Left kidney (tissue), 2 donors: ENCODE data around the gene B4GALNT1. TPM values are rescaled to one million over a fixed set of nuclear protein-coding genes. Genes with fewer than 3 reads are reported as not detected.

Experiments
- DNase-seq: peaks from one replicate; pipeline ENCODE4 v3.0.0-alpha.2; 2013
- polyA plus RNA-seq: library from polyadenylated mRNA; unstranded; fragments of 120-200 nt; gene quantifications from one replicate; pipeline ENCODE4 v1.2.1, GENCODE V29; 2013; ENCODE audit not compliant: insufficient read length

The B4GALNT1 gene
- polyA plus RNA-seq, 1 donor: 0.80 TPM

DNA sequence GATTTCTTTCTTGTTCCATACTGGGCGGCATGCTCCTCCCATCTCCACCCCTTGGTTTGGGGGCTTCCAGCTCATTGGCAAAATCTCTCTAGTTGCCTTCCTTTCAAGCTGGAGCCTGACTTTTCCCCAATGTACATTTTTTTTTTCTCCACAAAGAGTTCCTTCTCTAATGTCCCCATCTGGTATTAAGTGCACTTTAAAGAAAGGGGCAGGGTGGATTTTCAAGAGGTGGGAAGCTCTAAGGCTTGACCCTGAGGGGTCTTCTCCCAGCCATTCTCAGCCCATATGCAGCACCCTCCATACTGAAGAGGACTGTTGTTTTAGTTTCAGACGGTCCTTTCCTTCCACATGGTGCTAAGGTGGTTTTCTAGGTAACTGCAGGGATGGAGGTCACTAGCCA, 47.8 kb downstream of the B4GALNT1 start:
- DNase-seq: no peak

DNA sequence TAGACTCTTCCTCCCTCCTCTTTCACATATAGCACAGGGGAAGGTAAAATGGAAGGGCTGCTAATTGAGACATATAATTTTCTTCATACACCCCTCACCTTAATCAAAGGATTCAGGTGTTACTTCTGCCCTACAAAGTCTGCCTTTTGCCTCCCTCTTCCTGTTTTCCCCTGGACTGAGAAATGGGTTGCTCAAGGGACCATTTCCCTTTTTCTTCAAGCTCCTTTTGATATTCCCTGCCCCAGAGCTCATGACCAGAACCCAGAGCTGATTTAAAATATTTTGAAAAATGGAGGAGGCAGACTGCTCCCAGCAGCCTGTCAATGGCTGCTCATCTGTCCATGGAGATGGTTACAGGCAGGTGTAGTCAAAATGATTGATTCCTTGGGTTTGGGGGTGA, 48.3 kb downstream of the B4GALNT1 start:
- no peak for DNase-seq

DNA sequence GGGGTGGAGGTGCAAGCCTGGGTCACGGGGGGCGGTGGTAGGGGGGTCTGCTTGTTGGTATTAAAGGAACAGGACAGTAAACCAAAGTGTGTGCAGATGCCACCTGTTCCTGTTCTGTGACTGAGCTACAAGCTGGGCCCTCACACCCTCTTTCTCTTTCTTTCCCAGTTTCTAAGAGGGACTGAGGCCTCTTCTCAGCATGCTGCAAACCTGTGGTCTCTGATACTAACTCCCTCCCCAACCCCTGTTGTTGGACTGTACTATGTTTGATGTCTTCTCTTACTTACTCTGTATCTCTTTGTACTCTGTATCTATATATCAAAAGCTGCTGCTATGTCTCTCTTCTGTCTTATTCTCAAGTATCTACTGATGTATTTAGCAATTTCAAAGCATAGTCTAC, 49.0 kb downstream of the B4GALNT1 start:
- DNase-seq: no peak

DNA sequence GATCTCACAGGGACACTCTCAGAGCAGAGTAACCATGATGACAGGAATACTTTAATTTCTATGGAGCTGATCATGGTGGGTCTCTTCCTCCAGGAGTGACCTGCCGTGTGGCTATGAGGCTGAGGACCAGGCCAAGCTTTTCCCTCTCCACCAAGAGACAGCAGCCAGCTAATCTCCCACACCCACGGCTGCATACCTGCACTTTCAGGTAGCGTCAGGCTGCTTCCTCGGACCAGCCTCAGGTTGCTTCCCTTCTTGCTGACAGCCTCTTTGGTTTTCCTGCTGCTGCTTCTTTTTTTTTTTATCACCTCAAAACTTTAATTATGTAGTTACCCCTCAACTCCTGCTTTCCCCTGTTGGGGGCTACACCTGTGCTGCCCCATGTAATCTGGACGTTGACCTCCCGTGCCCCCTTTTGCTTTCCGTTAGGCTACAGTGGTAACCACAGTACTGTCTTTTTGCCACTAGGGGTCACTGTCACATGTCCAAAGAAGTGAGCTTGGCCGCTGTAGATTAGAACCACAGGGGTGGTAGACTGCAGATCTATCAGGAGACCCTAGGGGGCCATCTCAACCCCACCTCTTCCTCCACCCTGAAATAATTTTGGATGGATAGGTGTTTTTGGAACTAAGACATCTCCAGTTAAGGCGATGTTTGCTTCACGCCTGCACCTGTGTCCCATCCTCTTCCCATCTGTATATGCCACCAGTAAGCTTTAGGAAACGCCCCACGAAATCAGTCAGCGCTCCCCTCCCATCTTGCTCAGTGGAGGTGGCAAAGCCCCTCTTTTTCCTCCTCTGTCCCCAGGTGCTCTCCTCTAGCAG, 49.8 kb downstream of the B4GALNT1 start:
- peak; percentile 75 for DNase-seq

DNA sequence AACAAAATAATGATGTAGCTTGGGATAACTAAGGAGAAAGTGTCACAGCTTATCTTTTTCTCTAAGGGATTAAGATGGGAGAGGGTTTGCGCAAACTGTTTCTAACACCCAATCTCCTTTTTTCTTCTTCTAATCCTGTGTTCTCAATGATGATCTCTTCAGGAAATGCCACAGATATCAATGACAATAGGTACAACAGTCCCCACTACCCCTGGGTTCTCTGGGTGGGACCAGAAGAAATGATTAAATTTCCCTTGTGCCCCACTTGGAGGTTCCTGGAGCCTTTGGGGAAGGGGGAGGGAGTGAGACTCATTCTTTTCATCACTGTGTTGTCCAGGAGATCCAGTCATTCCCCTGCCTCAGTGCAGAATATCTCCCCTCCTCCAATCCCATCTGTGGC, 50.6 kb downstream of the B4GALNT1 start:
- DNase-seq: no peak

DNA sequence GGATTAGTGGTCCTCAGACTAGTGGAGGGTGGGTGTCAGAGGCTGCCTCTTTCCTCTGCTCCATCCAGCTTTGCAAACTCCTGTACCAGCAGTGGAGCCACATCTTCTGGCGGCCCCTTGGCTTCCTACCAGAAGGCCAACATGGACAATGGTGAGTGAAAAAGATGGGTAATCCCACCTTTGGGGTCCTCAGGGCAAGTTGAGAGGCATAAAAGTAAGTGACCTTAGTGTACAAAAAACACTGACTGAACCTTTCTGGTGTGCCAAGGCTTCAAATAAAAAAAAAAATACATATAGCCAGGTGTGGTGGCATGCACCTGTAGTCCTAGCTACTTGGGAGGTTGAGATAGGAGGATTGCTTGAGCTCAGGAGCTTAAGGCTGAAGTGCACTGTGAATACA, 51.2 kb downstream of the B4GALNT1 start:
- DNase-seq: no peak

DNA sequence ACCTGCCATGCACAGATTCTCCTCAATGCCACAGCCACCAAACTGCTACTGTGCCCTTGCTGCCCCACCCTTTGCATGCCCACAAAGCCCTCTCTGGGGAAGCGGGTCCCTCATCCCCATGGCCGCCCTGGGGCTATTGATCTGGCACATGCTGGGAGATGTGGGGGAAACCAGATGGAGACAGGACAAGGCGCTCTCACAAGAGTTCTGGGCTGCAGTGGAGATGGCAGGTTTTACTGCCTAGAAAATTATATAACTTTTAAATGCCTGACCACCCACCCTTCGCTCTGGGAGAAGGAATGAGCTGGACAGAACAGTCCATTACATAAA, 52.6 kb downstream of the B4GALNT1 start:
- DNase-seq: no peak

DNA sequence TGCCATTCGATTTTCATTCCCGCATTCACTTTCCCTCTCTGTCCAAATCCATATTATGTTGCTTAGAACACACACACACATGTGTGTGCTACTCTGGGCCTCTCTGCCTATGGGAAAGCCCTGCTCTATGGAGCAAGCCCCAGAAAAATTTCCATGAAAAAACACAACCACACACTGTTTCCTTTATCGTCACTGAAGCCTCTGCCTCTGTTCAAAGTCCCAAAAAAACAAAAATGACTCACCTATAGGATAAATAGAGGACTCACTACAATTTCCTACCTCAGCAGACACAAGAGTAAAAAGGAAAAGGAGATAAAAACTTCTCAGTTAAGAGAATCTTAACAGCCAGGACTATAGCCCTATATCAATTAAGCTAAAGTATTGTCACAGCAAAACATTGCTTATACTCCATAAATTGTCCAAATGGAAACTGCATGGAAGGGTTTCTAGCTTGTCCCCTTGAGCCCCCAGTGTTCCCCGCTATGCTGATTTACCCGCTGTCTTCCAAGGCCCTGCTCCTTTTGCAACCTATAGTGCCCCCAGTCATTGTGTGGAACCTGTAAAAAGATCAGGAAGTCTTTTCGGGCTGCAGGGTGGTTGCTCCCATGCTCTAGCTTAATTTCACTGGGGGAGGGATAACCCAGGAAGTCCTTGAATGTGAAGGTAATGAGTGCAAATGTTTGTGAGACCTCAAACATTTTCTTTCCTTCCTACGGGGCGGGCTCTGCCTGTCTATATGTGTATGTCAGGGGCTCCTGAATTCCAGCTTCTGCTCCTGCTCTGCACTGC, 53.1 kb downstream of the B4GALNT1 start:
- DNase-seq: no peak

DNA sequence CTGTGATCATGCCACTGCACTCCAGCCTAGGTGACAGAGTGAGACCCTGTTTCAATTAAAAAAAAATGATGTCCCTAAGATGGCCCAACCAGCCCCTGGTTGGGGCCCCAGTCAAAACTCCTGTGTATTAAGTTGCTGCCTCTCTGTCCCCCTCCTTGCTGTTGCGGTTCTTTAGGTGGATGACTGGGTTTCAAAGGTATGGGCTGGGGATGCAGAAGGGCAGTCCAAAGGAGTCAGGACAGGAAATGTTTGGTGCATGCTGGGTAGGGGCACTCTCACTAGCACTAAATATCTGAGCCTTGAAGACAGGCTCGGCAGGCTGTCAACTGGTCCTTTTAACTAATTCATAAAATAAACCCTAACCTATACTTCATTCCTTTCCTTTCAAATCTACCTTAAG, 54.0 kb downstream of the B4GALNT1 start:
- no peak for DNase-seq

DNA sequence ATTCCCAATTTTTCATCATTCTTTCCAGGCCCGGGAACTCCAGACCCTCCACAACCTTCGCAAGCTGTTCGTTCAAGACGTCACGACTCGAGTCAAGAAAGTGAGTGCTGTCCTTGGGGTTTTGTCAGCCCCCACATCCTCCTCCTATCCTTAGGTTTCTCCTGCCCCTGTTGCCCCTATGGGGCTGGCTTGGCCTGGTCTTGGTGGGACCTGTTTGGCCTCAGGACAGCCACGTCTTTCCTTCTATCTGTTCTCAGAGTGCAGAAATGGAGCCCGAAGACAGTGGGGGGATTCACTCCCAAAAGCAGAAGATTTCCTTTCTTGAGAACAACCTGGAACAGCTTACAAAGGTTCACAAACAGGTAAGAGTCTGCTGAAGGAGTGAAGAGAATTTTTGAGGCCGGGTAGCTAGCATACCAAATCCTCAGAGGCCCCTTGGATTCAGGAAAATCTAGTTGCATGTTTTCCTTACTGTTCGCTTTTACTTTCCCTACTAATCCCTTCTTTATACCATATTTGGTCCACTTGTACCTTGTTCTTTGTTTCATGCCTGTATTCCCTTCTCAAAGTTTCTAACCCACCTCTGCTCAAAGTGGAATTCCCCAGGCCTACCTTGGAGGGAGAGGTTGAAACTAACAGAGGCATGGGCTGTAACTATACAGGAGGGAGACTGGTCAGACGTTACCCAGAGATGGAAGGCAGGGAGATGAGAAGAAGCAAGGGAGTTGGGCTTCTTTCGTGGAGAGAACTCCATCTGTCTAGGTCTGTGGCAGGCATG, 54.8 kb downstream of the B4GALNT1 start:
- no peak for DNase-seq

DNA sequence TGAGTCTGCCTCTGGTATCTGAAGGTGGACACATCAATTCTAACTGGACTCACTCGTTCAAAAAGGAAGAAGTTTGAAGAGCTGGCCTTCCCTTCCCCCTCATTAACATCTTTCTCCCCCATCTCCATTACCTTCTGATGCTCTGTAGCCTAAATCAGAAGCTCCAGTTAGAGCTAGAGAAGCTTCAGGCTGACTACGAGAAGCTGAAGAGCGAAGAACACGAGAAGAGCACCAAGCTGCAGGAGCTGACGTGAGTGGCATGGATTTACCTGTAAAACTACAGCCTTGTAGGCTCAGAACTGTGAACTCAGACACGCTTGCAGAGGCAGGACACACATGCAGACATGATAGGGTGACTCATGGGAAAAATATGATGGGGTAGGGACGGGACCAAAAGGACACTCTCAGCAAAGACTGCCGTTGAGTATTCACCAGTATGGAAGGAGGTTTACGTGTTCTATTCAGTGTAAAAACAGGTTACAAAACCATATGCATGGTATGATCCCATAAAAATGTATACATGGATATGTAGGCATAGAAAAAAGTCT, 56.3 kb downstream of the B4GALNT1 start:
- no peak for DNase-seq

Other genes starting within 250 kb of the B4GALNT1 start
- 117 TPM for gene R3HDM2, start 202.2 kb downstream of the B4GALNT1 start, polyA plus RNA-seq
- 0.27 TPM for gene INHBC, start 198.4 kb downstream of the B4GALNT1 start, polyA plus RNA-seq
- gene INHBE, start 177.9 kb downstream of the B4GALNT1 start, polyA plus RNA-seq: 0.95 TPM
- gene GLI1, start 173.4 kb downstream of the B4GALNT1 start, polyA plus RNA-seq: 23.9 TPM
- 2.6 TPM for gene ARHGAP9, start 153.3 kb downstream of the B4GALNT1 start, polyA plus RNA-seq
- 138 TPM for gene MARS1, start 145.1 kb downstream of the B4GALNT1 start, polyA plus RNA-seq
- gene DDIT3, start 112.7 kb downstream of the B4GALNT1 start, polyA plus RNA-seq: 25.4 TPM
- gene MBD6, start 110.4 kb downstream of the B4GALNT1 start, polyA plus RNA-seq: 73.5 TPM
- 171 TPM for gene DCTN2, start 86.0 kb downstream of the B4GALNT1 start, polyA plus RNA-seq
- 0.42 TPM for gene KIF5A, start 83.2 kb downstream of the B4GALNT1 start, polyA plus RNA-seq
- 43.4 TPM for gene PIP4K2C, start 42.0 kb downstream of the B4GALNT1 start, polyA plus RNA-seq
- 65.0 TPM for gene DTX3, start 28.4 kb downstream of the B4GALNT1 start, polyA plus RNA-seq
- gene ARHGEF25, start 21.8 kb downstream of the B4GALNT1 start, polyA plus RNA-seq: 30.5 TPM
- 212 TPM for gene OS9, start 60.9 kb upstream of the B4GALNT1 start, polyA plus RNA-seq
- gene AGAP2, start 105.5 kb upstream of the B4GALNT1 start, polyA plus RNA-seq: 1.2 TPM
- 103 TPM for gene TSPAN31, start 111.8 kb upstream of the B4GALNT1 start, polyA plus RNA-seq
- 226 TPM for gene CDK4, start 119.1 kb upstream of the B4GALNT1 start, polyA plus RNA-seq
- gene MARCHF9, start 121.9 kb upstream of the B4GALNT1 start, polyA plus RNA-seq: 20.0 TPM
- 2.0 TPM for gene CYP27B1, start 133.9 kb upstream of the B4GALNT1 start, polyA plus RNA-seq
- gene METTL1, start 138.9 kb upstream of the B4GALNT1 start, polyA plus RNA-seq: 35.6 TPM
- 13.2 TPM for gene EEF1AKMT3, start 139.4 kb upstream of the B4GALNT1 start, polyA plus RNA-seq
- 46.3 TPM for gene TSFM, start 149.6 kb upstream of the B4GALNT1 start, polyA plus RNA-seq
- 21.7 TPM for gene AVIL, start 185.5 kb upstream of the B4GALNT1 start, polyA plus RNA-seq
- gene CTDSP2, start 213.5 kb upstream of the B4GALNT1 start, polyA plus RNA-seq: 251 TPM